Neuronal stem cell (in vitro differentiated cells): Measurements from ENCODE around the gene ATG10.

Experiments
- DNase-seq: peaks from one replicate; pipeline ENCODE4 v3.0.0-alpha.2; 2013; ENCODE audit warnings: low spot score
- H2AFZ ChIP-seq: one replicate; pipeline ENCODE4 v1.6.1; 2013; ENCODE audit warnings: mild to moderate bottlenecking, low read length, inconsistent platforms
- H2AK5ac ChIP-seq: 2 replicates; pipeline ENCODE4 v1.6.1; 2013; ENCODE audit warnings: low read depth, mild to moderate bottlenecking, inconsistent platforms, low read length, moderate library complexity, mixed read lengths
- H2BK120ac ChIP-seq: 2 replicates; pipeline ENCODE4 v1.6.1; 2013; ENCODE audit warnings: low read depth, mild to moderate bottlenecking, inconsistent platforms, low read length, moderate library complexity, mixed read lengths
- H2BK12ac ChIP-seq: one replicate; pipeline ENCODE4 v1.6.1; 2013; ENCODE audit warnings: low read length, inconsistent platforms
- H2BK15ac ChIP-seq: 2 replicates; pipeline ENCODE4 v1.6.1; 2013; ENCODE audit warnings: mild to moderate bottlenecking, low read length, inconsistent platforms, mixed read lengths
- H2BK5ac ChIP-seq: one replicate; pipeline ENCODE4 v1.6.1; 2013; ENCODE audit warnings: inconsistent platforms, mild to moderate bottlenecking, low read length, moderate library complexity
- H3K14ac ChIP-seq: one replicate; pipeline ENCODE4 v1.6.1; 2013; ENCODE audit warnings: low read length, inconsistent platforms
- H3K18ac ChIP-seq: 2 replicates; pipeline ENCODE4 v1.6.1; 2013; ENCODE audit warnings: low read length, inconsistent platforms
- H3K23ac ChIP-seq: 2 replicates; pipeline ENCODE4 v1.6.1; 2013; ENCODE audit warnings: low read depth, mild to moderate bottlenecking, mixed read lengths, low read length, inconsistent platforms; ENCODE audit not compliant: poor library complexity
- H3K27ac ChIP-seq: replicated peaks from 3 replicates; pipeline ENCODE4 v1.5.1; 2013; ENCODE audit warnings: low read length, inconsistent platforms
- H3K27me3 ChIP-seq, 3 experiments: 2 replicates each; pipeline ENCODE4 v1.6.1; 2013; ENCODE audit warnings: low read length in 3 of 3, mild to moderate bottlenecking in 2 of 3, inconsistent platforms in 1 of 3, low read depth in 1 of 3, mixed read lengths in 1 of 3, moderate library complexity in 1 of 3; ENCODE audit not compliant: control insufficient read depth in 3 of 3, insufficient read depth in 3 of 3
- H3K36me3 ChIP-seq, 2 donors: replicated peaks in 1 of 2; 2 replicates each; pipeline ENCODE4 v1.6.1; 2013; ENCODE audit warnings: low read length in 2 of 2; ENCODE audit not compliant: control insufficient read depth in 2 of 2, insufficient read depth in 2 of 2
- H3K4ac ChIP-seq: 2 replicates; pipeline ENCODE4 v1.6.1; 2013; ENCODE audit warnings: inconsistent platforms, mild to moderate bottlenecking, low read length, moderate library complexity
- H3K4me1 ChIP-seq, 2 donors: 1 replicate in 1 of 2; 2 replicates in 1 of 2; pipeline ENCODE4 v1.6.1; 2013; ENCODE audit warnings: low read length in 2 of 2, low read depth in 1 of 2; ENCODE audit not compliant: control insufficient read depth in 2 of 2, insufficient read depth in 1 of 2
- H3K4me2 ChIP-seq: one replicate; pipeline ENCODE4 v1.6.1; 2013; ENCODE audit warnings: mild to moderate bottlenecking, low read length, inconsistent platforms; ENCODE audit not compliant: insufficient read depth, poor library complexity, severe bottlenecking
- H3K4me3 ChIP-seq, 2 donors: 2 replicates each; pipeline ENCODE4 v1.5.1; 2013; ENCODE audit warnings: low read length in 2 of 2, mild to moderate bottlenecking in 2 of 2, inconsistent platforms in 1 of 2, moderate library complexity in 1 of 2
- H3K79me1 ChIP-seq: one replicate; pipeline ENCODE4 v1.6.1; 2013; ENCODE audit warnings: low read depth, mild to moderate bottlenecking, inconsistent platforms, low read length, moderate library complexity
- H3K9ac ChIP-seq: one replicate; pipeline ENCODE4 v1.6.1; 2013; ENCODE audit warnings: mild to moderate bottlenecking, low read depth, low read length, inconsistent platforms; ENCODE audit not compliant: poor library complexity
- H3K9me3 ChIP-seq, 2 donors: replicated peaks in 1 of 2; 2 replicates each; pipeline versions ENCODE3 to v1.6.1; 2013; ENCODE audit warnings: low read length in 2 of 2, mild to moderate bottlenecking in 2 of 2, inconsistent platforms in 1 of 2, low read depth in 1 of 2, mixed read lengths in 1 of 2, moderate library complexity in 1 of 2; ENCODE audit not compliant: control insufficient read depth in 2 of 2, insufficient read depth in 1 of 2
- H4K8ac ChIP-seq: one replicate; pipeline ENCODE4 v1.6.1; 2013; ENCODE audit warnings: low read depth, mild to moderate bottlenecking, inconsistent platforms, low read length, moderate library complexity
- H4K91ac ChIP-seq: one replicate; pipeline ENCODE4 v1.6.1; 2013; ENCODE audit warnings: low read length, low read depth, mild to moderate bottlenecking, inconsistent platforms; ENCODE audit not compliant: poor library complexity
- WGBS, 2 donors: extraction: QIAGEN DNeasy Blood & Tissue Kit; methylation state at CpG; one replicate each; pipeline ENCODE4 v1.1.7; 2013; ENCODE audit warnings: missing lambda C conversion rate in 2 of 2, mixed read lengths in 1 of 2; ENCODE audit not compliant: insufficient read length in 2 of 2, insufficient replicate concordance in 1 of 2; ENCODE audit errors: extremely low coverage in 2 of 2; 5-methylcytosine and 5-hydroxymethylcytosine counted together

The ATG10 gene

DNA sequence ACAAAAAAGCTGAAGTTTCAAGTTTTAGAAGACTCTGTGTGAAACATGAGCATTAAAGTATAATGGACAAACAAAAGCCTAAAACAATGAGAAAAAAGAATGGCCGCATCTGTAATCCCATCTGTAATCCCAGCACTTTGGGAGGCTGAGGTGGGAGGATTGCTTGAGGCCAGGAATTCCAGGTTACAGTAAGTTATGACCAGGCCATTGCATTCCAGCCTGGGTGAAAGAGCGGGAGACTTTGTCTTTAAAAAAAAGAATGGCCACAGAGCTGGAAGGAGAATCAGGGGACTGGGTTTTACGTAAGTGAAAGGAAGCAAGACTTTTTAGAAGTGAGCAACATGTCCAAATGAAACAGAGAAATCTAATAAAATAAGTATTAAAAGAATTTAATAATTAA lies 2.6 kb upstream of the ATG10 start:
- no peak overlapping the region for H2BK12ac ChIP-seq
- H3K79me1 ChIP-seq = no peaks in the 10 kb centered on the region
- no peak overlapping the region for H2AK5ac ChIP-seq
- H3K14ac ChIP-seq = no peak overlapping the region
- no peak overlapping the region for H4K91ac ChIP-seq
- DNase-seq = no peak
- WGBS, 2 donors = no CpG with 5 or more reads among the region's 3 CpGs
- no peak overlapping the region for H2AFZ ChIP-seq
- H3K27ac ChIP-seq = no peak overlapping the region
- H3K23ac ChIP-seq = no peak overlapping the region
- no peak overlapping the region for H2BK120ac ChIP-seq
- no peaks in the 10 kb centered on the region for H3K9me3 ChIP-seq
- no peaks in the 10 kb centered on the region for H3K27me3 ChIP-seq
- H3K4ac ChIP-seq = no peak overlapping the region
- no peak overlapping the region for H3K4me3 ChIP-seq
- peaks cover 2 to 4% of the 10 kb centered on the region in 2 donors for H3K4me1 ChIP-seq
- H2BK15ac ChIP-seq = no peak overlapping the region
- H4K8ac ChIP-seq = no peak overlapping the region
- no peak overlapping the region for H3K9ac ChIP-seq
- no peaks in the 10 kb centered on the region for H3K36me3 ChIP-seq
- H3K18ac ChIP-seq = no peak overlapping the region
- H3K4me2 ChIP-seq = no peak overlapping the region
- no peak overlapping the region for H2BK5ac ChIP-seq

DNA sequence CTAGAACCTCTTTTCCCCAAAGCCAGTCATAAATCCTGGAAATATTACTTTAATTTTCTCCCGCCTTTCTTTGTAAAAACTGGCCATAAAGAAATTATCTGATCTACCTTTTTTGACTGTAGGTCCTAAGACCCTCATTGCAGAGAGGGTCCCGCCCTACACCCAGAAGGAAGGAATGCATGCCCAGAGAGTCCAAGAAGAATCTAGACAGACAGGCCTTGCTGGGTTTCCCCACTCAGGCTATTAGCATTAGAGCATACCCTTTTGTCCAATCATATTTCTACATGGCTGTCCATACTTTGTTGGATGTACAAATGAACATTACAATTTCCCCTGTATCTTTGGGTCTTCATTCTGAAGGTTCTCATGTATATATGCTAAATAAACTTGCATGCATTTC lies 1.9 kb upstream of the ATG10 start:
- DNase-seq = no peak
- no peak overlapping the region for H3K23ac ChIP-seq
- H3K4me3 ChIP-seq = no peak overlapping the region
- no peak overlapping the region for H3K9ac ChIP-seq
- no peaks in the 10 kb centered on the region for H3K36me3 ChIP-seq
- H2BK15ac ChIP-seq = no peak overlapping the region
- H3K79me1 ChIP-seq = no peaks in the 10 kb centered on the region
- no peak overlapping the region for H4K8ac ChIP-seq
- H3K27ac ChIP-seq = no peak overlapping the region
- no peak overlapping the region for H2AK5ac ChIP-seq
- no peak overlapping the region for H2BK12ac ChIP-seq
- no peak overlapping the region for H2BK5ac ChIP-seq
- H3K9me3 ChIP-seq = no peaks in the 10 kb centered on the region
- H3K27me3 ChIP-seq = no peaks in the 10 kb centered on the region
- H3K4ac ChIP-seq = no peak overlapping the region
- H3K4me2 ChIP-seq = no peak overlapping the region
- H4K91ac ChIP-seq = no peak overlapping the region
- no peak overlapping the region for H3K18ac ChIP-seq
- peaks cover 4% of the 10 kb centered on the region in 2 donors for H3K4me1 ChIP-seq
- no peak overlapping the region for H2BK120ac ChIP-seq
- H2AFZ ChIP-seq = peak overlapping the region; percentile 73
- no CpG with 5 or more reads among the region's 2 CpGs for WGBS, 2 donors
- no peak overlapping the region for H3K14ac ChIP-seq

DNA sequence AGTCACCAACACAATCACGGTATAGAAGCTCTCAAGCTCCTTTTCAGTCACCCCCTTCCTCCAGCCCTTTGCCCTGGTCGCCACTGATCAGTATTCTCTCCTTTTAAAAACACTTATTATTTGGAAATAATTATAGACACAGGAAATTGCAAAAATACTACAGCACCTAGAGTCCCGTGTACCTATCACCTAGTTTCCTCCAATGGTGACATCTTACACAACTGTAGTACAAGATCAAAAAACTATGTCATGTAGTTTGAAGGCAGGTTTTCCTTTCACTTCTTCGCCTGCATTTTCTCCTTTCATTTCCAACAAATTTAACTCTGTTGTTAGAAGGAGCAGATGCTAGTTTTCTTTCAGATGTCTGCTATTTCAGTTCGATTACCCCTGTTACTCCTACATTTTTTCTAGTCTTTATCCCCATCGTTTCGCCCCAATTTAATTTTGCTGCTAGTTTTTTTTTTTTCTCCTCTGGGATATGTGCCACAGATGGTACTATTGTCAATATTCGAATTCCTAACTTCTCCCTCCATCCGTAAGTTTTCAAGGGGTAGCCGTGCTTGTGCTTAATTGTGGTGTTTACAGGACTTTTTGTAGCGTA lies 612 bp upstream of the ATG10 start:
- no peaks in the 10 kb centered on the region for H3K27me3 ChIP-seq
- peak overlapping the region; percentile 87 for H3K27ac ChIP-seq
- H3K23ac ChIP-seq = peak overlapping the region; percentile 98
- H2BK120ac ChIP-seq = no peak overlapping the region
- no peak overlapping the region for H3K4ac ChIP-seq
- no peak overlapping the region for H3K14ac ChIP-seq
- H3K4me1 ChIP-seq = peaks cover 4% of the 10 kb centered on the region in 2 donors
- H3K4me3 ChIP-seq = peak overlapping the region; percentile 58 to 74
- no peak overlapping the region for H2BK15ac ChIP-seq
- H3K36me3 ChIP-seq = peaks cover 0 to under 1% of the 10 kb centered on the region in 2 donors
- peak overlapping the region; percentile 64 for H3K9ac ChIP-seq
- H2BK5ac ChIP-seq = no peak overlapping the region
- H2BK12ac ChIP-seq = no peak overlapping the region
- no peak overlapping the region for H4K91ac ChIP-seq
- H3K4me2 ChIP-seq = peak overlapping the region; percentile 37
- no peaks in the 10 kb centered on the region for H3K9me3 ChIP-seq
- peak overlapping the region; percentile 78 for H2AFZ ChIP-seq
- no CpG with 5 or more reads among the region's 11 CpGs for WGBS, 2 donors
- no peak for DNase-seq
- no peak overlapping the region for H2AK5ac ChIP-seq
- H3K18ac ChIP-seq = no peak overlapping the region
- no peak overlapping the region for H4K8ac ChIP-seq
- peaks cover 2% of the 10 kb centered on the region for H3K79me1 ChIP-seq

DNA sequence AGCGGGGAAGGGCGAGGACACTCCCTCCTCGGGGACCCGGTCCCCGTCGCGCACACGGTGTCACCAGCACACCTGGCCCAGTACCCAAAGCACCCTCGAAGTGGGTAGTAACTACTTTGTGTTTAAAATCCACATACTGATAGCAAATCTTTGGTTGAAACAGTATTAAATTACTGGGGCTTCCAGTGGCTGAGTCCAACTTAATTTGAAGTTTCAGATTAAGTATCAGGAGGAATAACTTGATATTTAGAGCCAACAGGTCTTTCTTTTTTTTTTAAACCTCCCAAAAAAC lies 615 bp downstream of the ATG10 start:
- Histone ChIP-seq H2BK12ac (no peak overlapping the region), H2AK5ac (no peak overlapping the region), H4K8ac (no peak overlapping the region), H3K36me3 (peaks cover 0 to 4% of the 10 kb centered on the region in 2 donors), H3K79me1 (peaks cover 2% of the 10 kb centered on the region), H3K4me1 (peaks cover 4% of the 10 kb centered on the region in 2 donors), H3K9ac (peak overlapping the region; percentile 97), H3K27ac (peak overlapping the region; percentile 99), H3K27me3 (no peaks in the 10 kb centered on the region), H2AFZ (peak overlapping the region; percentile 92), H2BK120ac (no peak overlapping the region), H3K4me2 (peak overlapping the region; percentile 77), H3K18ac (peak overlapping the region; percentile 100), H2BK5ac (peak overlapping the region; percentile 62), H3K9me3 (no peaks in the 10 kb centered on the region), H3K14ac (no peak overlapping the region), H3K23ac (no peak overlapping the region), H4K91ac (no peak overlapping the region), H3K4ac (no peak overlapping the region), H3K4me3 (peak overlapping the region; percentile 58 to 92), H2BK15ac (no peak overlapping the region)
- WGBS, 2 donors = no CpG with 5 or more reads among the region's 9 CpGs
- DNase-seq = no peak
